ENCODE measurements around the gene RNF152.

DNA sequence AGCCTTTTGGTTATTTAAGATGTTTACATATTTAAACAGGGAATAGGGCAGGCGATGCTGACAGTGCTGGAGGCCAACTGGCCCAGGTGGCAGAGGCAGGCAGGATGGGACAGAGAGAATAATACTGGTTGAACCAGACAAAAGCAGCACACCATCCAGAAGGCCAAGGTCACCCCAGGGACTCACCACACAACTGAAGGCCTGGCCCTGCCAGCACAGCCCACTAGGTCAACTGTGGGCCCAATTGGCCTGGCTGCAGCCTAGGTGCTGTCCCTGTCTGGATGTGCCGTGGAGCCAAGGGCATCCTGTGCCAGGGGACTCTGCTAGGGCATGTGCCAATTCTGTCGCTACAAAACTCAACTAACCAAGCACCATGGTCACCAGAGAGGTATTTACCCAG is 69.2 kb downstream of the RNF152 start:
- TF ChIP-seq POLR2AphosphoS5 (IDR thresholded peaks at IDR 0.05; ENCODE audit: borderline replicate concordance, low read depth, low read length) (no peak), EZH2 (IDR thresholded peaks at IDR 0.05) (no peak), FOXP2 (optimal IDR thresholded peaks at IDR 0.05; ENCODE audit: control extremely low read depth, extremely low read length, insufficient read depth) (no peak)
